ENCODE data around the gene BCHE.

BCHE gene

GRCh38 chr3:165768680-165769079, 68.5 kb downstream of the BCHE start:
- no peak for TF ChIP-seq CTCF (IDR thresholded peaks at IDR 0.05)

DNA sequence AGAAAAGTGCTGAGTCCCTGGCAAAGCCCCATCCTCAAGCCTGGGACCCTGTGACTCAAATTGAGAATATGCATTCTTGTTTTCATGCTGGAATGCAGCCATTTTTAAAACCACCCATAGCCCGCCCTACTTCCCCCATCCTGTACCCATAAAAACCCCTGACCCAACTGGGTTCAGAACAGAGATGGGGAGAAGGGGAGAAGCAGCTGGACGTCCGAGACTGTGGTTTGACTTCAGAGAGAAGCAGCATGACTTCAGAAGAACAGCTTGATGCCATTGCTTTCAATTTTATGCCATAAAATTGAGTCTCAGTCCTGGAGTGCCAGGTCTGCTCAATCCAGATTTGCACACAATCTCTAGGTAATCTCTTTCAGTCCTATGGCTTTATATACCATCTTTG, 78.2 kb downstream of the BCHE start:
- no peak for TF ChIP-seq CTCF (IDR thresholded peaks at IDR 0.05)

- no peak for TF ChIP-seq CTCF (IDR thresholded peaks at IDR 0.05)
Measured at GRCh38 chr3:165755571-165755970, 81.7 kb downstream of the BCHE start.

DNA sequence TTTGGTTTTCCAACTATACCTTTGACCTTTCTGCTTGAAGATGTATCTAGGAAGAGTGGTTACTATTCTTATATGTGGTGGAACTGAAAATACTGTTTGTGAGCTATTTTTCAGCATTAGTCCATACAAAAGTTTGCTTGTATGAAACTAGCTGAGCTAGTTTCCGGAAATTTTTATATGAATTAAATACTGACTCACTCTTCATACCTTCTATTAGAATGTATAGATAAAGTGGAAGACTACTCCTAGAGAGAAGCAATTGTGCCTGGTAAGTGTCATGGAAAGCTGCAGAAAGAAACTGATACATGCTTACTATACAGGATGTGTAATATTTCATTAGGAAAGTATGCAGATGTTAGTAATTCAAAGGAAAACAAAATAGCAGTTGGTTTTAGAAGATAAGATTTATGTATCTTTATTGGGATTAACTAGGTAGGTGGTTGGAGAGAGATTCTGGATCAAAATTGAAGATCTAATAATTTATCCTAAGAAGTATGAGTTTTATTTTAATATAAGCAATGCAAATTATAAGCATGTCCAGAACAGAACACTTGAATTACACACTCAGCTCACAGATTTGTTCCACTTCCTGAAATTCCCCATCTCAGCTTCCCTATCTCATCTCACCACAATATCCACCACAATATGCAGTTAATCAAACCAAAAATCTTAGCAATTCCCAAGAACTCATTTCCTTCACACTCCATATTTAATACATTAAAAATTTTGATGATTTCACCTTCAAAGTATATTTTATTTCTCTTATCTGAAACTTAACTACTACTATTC, 82.8 kb downstream of the BCHE start:
- no peak for TF ChIP-seq CTCF (IDR thresholded peaks at IDR 0.05)

- no peak for TF ChIP-seq CTCF (IDR thresholded peaks at IDR 0.05)
Measured at GRCh38 chr3:165753560-165753959, 83.7 kb downstream of the BCHE start.

DNA sequence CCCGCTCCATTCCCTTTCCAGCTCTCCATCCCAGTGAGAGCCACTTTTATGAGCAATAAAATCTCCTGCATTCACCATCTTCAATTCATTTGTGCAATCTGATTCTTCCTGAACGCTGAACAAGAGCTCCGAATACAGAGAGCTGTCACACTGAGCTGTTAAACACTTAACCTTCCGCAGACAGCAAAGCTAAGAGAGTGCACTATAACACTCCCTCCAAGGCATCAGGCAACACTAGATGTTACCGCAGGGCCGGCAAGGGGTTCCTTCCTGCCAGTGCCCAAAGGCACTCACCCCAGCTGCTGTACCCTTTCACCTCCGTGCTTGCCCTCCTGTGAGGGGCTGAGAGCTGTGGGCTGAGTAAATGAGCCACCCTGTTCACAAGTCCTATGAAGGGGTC, 85.6 kb downstream of the BCHE start:
- no peak for TF ChIP-seq CTCF (IDR thresholded peaks at IDR 0.05)

DNA sequence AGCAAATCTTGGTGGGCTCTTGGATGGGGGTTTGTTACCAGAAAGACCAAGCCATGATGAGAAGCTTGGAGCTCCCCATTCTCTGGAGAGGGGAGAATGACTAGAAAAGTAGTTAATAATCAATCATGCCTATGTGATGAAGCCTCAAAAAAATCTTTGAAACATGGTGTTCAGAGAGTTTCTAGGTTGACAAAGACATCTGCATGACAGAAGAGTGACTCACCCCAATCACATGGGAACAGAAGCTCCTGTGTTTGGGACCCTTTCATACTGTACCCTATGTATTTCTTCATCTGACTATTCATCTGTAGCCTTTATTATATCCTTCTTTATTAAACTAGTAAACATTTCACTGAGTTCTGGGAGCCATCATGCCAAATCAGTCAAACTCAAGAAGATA, 87.4 kb downstream of the BCHE start:
- no peak for TF ChIP-seq CTCF (IDR thresholded peaks at IDR 0.05)

GRCh38 chr3:165749241-165749640, 88.0 kb downstream of the BCHE start:
- no peak for TF ChIP-seq CTCF (IDR thresholded peaks at IDR 0.05)

All from LNCAP (cell line).